GM18517 (cell line): ENCODE data around the gene TBL2.
"Not testable (repeated sequence)": the region's sequence is repeated elsewhere in the genome, so short reads cannot be mapped to it uniquely, and the experiment has no call there.

Source experiments
- ATAC-seq: cut with Tn5 transposase; IDR thresholded peaks from one replicate; pipeline ENCODE4 v1.9.1; 2021; ENCODE audit warnings: mild to moderate bottlenecking, moderate library complexity; ENCODE audit not compliant: unreplicated experiment

The TBL2 gene

GRCh38 chr7:73570977-73571376 lies 7.4 kb downstream of the TBL2 start:
- no peak for ATAC-seq

- ATAC-seq, result no peak
These were observed 7.9 kb downstream of the TBL2 start for GRCh38 chr7:73570521-73570920.

DNA sequence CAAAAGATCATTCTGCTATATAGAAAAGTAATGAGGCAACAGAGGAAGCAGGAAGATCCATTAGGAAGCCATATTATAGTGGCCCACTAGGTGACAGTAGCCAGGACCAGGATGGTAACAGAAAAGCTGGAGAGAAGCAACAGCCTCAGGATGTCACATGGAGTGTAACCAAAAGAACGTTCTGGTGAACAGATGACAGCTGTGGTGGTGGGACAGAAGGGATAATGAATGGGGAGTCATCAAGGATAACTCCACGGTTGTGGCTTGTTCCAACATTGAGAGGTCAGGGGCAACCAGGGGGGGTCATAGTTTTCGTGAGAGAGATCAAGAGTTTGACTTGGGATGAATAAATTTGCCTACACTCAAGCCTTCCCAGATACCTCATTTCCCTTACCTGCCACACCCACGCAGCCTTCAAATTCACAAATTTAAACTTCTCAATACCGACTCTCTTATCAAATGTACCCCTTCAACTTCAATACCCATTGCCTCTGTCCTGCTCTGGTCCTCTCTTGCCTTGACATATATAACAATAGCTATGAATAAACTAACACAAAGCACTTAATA lies 9.3 kb downstream of the TBL2 start:
- no peak for ATAC-seq

GRCh38 chr7:73567846-73568685 lies 10.3 kb downstream of the TBL2 start:
- no peak for ATAC-seq

GRCh38 chr7:73567140-73567539 lies 11.2 kb downstream of the TBL2 start:
- no peak for ATAC-seq

GRCh38 chr7:73566431-73566830 lies 11.9 kb downstream of the TBL2 start:
- not testable (repeated sequence) for ATAC-seq

DNA sequence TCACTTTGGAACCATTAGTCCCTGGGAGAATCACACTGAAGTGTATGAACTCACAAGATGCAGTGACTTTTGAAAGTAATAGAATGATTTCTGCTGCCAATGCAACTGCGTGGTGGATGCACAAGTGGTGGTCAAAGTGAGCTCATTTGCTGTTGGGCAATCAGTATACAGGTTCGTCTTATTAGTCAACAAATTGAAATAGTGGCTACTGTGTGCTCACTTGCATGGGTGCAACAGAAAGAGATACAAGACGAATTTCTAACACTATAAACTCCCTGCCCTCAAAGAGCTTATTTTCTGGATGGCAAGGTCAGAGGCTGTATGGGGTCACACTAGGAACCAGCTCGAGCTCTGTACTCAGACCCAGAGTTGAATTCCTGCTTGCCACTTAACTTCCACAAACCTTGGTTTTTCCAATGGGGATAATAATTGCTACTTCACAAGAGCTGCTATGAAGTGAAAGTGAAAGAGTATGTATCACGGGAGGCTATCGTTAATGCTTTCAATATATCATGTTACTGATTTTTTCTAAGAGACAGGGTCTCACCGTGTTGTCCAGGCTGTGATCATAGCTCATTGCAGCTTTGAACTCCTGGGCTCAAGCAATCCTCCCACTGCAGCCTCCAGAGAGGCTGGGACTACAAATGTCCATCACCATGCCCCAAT lies 12.6 kb downstream of the TBL2 start:
- no peak for ATAC-seq

- no peak for ATAC-seq
These were observed 18.1 kb downstream of the TBL2 start for GRCh38 chr7:73560109-73560835.

GRCh38 chr7:73557397-73558257 lies 20.8 kb downstream of the TBL2 start, which contains the start of gene BCL7B:
Gene BCL7B, minus strand, starts transcription at chr7:73557690. Its CDS starts 112 bp downstream, at chr7:73557578.
- ATAC-seq, result peak; percentile 19

- ATAC-seq, result peak; percentile 86
These were observed 21.3 kb downstream of the TBL2 start for GRCh38 chr7:73557108-73557396.

- ATAC-seq, result no peak
These were observed 21.9 kb downstream of the TBL2 start for GRCh38 chr7:73556208-73557107.

DNA sequence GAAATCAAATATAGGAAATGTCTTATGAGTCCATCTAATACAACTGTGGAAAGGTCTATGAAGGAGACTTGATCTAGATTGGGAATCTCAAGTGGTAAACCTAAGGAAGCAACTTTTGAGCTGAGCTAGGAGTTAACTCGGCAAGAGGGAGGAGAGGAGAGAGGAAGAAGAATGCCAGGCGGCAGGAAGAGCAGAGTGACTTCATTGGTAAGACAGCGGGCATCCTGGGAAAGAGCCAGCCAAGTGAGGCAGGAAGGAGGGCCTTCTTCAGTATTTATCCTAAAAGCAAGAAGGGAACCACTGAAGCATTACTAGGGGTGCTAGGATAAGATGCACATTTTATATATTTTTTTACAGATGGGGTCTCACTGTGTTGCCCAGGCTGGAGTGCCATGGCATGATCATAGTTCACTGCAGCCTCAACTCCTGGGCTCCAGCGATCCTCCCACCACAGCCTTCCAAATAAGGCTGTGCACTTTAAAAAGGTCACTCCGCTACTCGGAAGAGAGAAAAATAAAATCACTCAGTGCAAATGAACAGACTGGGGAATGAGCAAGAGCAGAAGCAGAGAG lies 22.9 kb downstream of the TBL2 start:
- no peak for ATAC-seq

GRCh38 chr7:73550093-73550492 lies 28.3 kb downstream of the TBL2 start:
- ATAC-seq, result not testable (repeated sequence)

- no peak for ATAC-seq
These were observed 29.2 kb downstream of the TBL2 start for GRCh38 chr7:73549176-73549575.

DNA sequence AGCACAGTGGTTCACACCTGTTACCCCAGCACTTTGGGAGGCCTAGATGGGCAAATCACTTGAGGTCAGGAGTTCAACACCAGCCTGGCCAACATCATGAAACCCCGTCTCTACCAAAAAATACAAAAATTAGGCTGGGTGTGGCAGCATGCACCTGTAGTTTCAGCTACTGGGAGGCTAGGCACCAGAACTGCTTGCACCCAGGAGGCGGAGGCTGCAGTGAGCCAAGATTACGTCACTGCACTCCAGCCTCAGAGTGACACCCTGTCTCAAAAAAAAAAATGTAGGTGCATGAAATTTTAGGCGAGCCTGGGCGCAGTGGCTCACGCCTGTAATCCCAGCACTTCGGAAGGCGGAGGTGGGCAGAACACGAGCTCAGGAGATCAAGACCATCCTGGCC lies 30.5 kb downstream of the TBL2 start:
- ATAC-seq, result no peak

GRCh38 chr7:73544678-73545077 lies 33.7 kb downstream of the TBL2 start:
- ATAC-seq, result no peak

- ATAC-seq, result no peak
These were observed 36.7 kb downstream of the TBL2 start for GRCh38 chr7:73541722-73542121.

DNA sequence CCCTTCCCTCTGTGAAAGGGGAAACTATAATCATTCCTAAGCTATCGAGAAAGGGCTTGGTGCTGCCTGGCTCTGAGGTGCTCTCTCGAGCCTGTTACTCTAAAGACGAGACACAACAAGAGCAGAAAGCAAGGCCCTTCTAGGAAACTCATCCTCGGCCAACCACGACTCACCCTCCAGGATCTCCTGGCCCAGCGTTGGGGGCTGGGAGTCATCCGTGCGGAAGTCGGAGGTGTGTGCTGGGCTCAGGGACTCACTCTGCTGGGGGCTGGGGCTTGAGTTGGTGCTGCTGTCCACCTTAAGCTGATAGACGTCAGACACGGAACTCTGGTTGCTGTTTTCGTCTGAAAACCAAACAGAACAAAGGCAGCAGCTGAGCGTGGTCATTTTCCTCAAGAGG lies 38.7 kb downstream of the TBL2 start:
- no peak for ATAC-seq

DNA sequence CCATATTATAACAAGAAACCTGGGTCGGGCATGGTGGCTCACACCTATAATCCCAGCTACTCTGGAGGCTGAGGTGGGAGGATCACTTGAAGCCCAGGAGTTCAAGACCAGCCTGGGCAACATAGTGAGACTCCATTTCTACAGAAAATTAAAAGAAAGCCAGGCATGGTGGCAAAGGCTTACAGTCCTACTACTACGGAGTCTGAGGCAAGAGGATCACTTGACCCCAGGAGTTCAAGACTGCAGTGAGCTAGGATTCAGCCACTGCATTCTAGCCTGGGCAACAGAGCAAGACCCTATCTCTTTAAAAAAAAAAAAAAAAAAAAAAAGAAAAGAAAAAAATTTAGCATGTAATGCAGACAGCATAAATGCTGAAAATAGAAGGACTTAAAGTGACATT lies 39.9 kb downstream of the TBL2 start:
- not testable (repeated sequence) for ATAC-seq
